Spleen (tissue), 11 donors: Measurements from ENCODE around the gene MAEA. TPM values are rescaled to one million over a fixed set of nuclear protein-coding genes. Genes with fewer than 3 reads are reported as not detected.

Experiments used
- DNase-seq: peaks from one replicate; pipeline ENCODE4 v3.0.0-alpha.2; 2020
- H3K27ac ChIP-seq, 8 donors: fragments of 200-600 bp; sonication (generic) in 7 of 8; 1 replicate in 4 of 8; 2 replicates in 4 of 8; pipeline versions ENCODE4 v1.5.0 to v1.8.0; 2016 to 2021; ENCODE audit warnings: inconsistent platforms in 4 of 8, mild to moderate bottlenecking in 4 of 8, moderate library complexity in 1 of 8
- H3K27me3 ChIP-seq, 7 donors: fragments of 200-600 bp; sonication (generic) in 6 of 7; replicated peaks in 1 of 7; 1 replicate in 4 of 7; 2 replicates in 3 of 7; pipeline versions ENCODE4 v1.5.0 to v1.8.0; 2016 to 2021; ENCODE audit warnings: inconsistent platforms in 3 of 7, mild to moderate bottlenecking in 1 of 7
- H3K36me3 ChIP-seq, 6 donors: fragments of 200-600 bp; sonication (generic) in 5 of 6; 1 replicate in 4 of 6; 2 replicates in 2 of 6; pipeline versions ENCODE4 v1.5.0 to v1.8.0; 2016 to 2021; ENCODE audit warnings: inconsistent platforms in 2 of 6
- H3K4me1 ChIP-seq, 6 donors: fragments of 200-600 bp; sonication (generic) in 5 of 6; 1 replicate in 3 of 6; 2 replicates in 3 of 6; pipeline versions ENCODE4 v1.5.0 to v1.8.0; 2016 to 2021; ENCODE audit warnings: inconsistent platforms in 3 of 6
- H3K4me3 ChIP-seq, 8 donors: fragments of 200-600 bp; sonication (generic) in 7 of 8; 1 replicate in 4 of 8; 2 replicates in 4 of 8; pipeline versions ENCODE4 v1.5.0 to v1.8.0; 2016 to 2021; ENCODE audit warnings: inconsistent platforms in 4 of 8, mild to moderate bottlenecking in 4 of 8, moderate library complexity in 2 of 8
- H3K9me3 ChIP-seq, 8 donors: fragments of 200-600 bp; sonication (generic) in 7 of 8; 1 replicate in 4 of 8; 2 replicates in 4 of 8; pipeline versions ENCODE4 v1.5.0 to v1.8.0; 2016 to 2021; ENCODE audit warnings: inconsistent platforms in 4 of 8
- POLR2A ChIP-seq, 3 donors: fragments of 450-650 bp; IDR thresholded peaks; one replicate each; pipeline ENCODE4 v1.5.1; 2017; ENCODE audit warnings: antibody characterized with exemption in 3 of 3, mild to moderate bottlenecking in 1 of 3
- POLR2AphosphoS5 ChIP-seq, 3 donors: sonication (generic); formaldehyde crosslinking; IDR thresholded peaks; one replicate each; pipeline ENCODE4 v1.5.1; 2017; ENCODE audit warnings: antibody characterized with exemption in 3 of 3
- WGBS, 5 donors: extraction: QIAGEN DNeasy Blood & Tissue Kit in 3 of 5; methylation state at CpG; one replicate each; pipeline versions ENCODE4 v1.1.5 to v1.1.7; 2013 to 2018; 5-methylcytosine and 5-hydroxymethylcytosine counted together
- intact Hi-C: fragments of 100-400 bp; cut with DNase I; formaldehyde crosslinking; loops from one replicate; pipeline ENCODE4 v1.15.0; 2023; ENCODE audit warnings: low total_unique reads
- polyA plus RNA-seq, 3 donors: library from polyadenylated mRNA; stranded (reverse); fragments of 200-250 nt; gene quantifications; one replicate each; pipeline ENCODE4 v1.2.1, GENCODE V29; 2013
- total RNA-seq, 7 donors: library from RNA; depleted of rRNA in 3 of 7; stranded (reverse); fragments of >200 nt in 3 of 7; fragmentation: NEBNext Ultra II Directional in 4 of 7; extraction: Animal tissue kit (Norgen Biotek cat#: 25700) in 4 of 7; gene quantifications; one replicate each; pipeline versions ENCODE4 v1.1.0 to v1.2.1, GENCODE V29; 2016 to 2021
- TF ChIP-seq, protein P1 (sequence below), 11 experiments: fragments of 200-600 bp in 7 of 11; fragments of 450-650 bp in 4 of 11; sonication (generic) in 4 of 11; IDR thresholded peaks in 8 of 11; conservative IDR thresholded peaks in 3 of 11; 1 replicate in 7 of 11; 2 replicates in 4 of 11; pipeline versions ENCODE4 v1.4.0 to v1.8.0; 2016 to 2021; ENCODE audit warnings: antibody characterized with exemption in 11 of 11, inconsistent platforms in 4 of 11, mild to moderate bottlenecking in 1 of 11
- donor health status: healthy with polysubstance abuse.
- donor health status: DM: no; HTN: no; CAD: no; lungs with moderate emphysema.
- donor health status: DM: no; HTN: no; CAD: no.
- donor health status: Bipolar disorder and iron deficiency.
- donor health status: healthy.
- donor health status: DM: no; HTN: no; CAD: no.
- donor health status: DM: yes; HTN: yes; CAD: no.

Gene MAEA
- total and polyA plus RNA-seq, 10 donors: 46.6 to 112 (median 80.1) TPM

DNA sequence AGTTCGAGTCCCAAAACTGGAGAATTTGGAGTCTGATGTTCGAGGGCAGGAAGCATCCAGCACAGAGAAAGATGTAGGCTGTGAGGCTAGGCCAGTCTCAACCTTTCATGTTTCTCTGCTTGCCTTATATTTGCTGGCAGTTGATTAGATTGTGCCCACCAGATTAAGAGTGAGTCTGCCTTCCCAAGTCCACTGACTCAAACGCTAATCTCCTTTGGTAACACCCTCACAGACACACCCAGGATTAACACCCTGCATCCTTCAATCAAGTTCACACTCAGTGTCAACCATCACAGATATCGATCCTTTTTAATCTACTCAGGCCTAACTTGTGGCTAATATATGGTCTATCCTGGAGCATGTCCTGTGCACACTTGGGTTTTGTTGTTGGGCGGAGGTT, 18.0 kb upstream of the MAEA start:
- Histone ChIP-seq H3K4me1 (peaks cover 0 to 25% (median 6%) of the 10 kb centered on the region in 6 donors), H3K27ac (no peak overlapping the region), H3K36me3 (no peaks in the 10 kb centered on the region), H3K4me3 (no peak overlapping the region), H3K27me3 (no peaks in the 10 kb centered on the region), H3K9me3 (peaks cover 0 to 16% (median 12%) of the 10 kb centered on the region in 8 donors)
- intact Hi-C loops: no loop called here
- WGBS, 5 donors: 93 to 97% (median 94%) methylated on average over 5 of the region's 5 CpGs
- no peak for DNase-seq
- TF ChIP-seq, protein P1, sequence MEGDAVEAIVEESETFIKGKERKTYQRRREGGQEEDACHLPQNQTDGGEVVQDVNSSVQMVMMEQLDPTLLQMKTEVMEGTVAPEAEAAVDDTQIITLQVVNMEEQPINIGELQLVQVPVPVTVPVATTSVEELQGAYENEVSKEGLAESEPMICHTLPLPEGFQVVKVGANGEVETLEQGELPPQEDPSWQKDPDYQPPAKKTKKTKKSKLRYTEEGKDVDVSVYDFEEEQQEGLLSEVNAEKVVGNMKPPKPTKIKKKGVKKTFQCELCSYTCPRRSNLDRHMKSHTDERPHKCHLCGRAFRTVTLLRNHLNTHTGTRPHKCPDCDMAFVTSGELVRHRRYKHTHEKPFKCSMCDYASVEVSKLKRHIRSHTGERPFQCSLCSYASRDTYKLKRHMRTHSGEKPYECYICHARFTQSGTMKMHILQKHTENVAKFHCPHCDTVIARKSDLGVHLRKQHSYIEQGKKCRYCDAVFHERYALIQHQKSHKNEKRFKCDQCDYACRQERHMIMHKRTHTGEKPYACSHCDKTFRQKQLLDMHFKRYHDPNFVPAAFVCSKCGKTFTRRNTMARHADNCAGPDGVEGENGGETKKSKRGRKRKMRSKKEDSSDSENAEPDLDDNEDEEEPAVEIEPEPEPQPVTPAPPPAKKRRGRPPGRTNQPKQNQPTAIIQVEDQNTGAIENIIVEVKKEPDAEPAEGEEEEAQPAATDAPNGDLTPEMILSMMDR (IDR thresholded peaks at IDR 0.05 in 8 of 11, conservative IDR thresholded peaks at IDR 0.05 in 3 of 11): no peak
- TF ChIP-seq POLR2AphosphoS5 (IDR thresholded peaks at IDR 0.05): no peak

DNA sequence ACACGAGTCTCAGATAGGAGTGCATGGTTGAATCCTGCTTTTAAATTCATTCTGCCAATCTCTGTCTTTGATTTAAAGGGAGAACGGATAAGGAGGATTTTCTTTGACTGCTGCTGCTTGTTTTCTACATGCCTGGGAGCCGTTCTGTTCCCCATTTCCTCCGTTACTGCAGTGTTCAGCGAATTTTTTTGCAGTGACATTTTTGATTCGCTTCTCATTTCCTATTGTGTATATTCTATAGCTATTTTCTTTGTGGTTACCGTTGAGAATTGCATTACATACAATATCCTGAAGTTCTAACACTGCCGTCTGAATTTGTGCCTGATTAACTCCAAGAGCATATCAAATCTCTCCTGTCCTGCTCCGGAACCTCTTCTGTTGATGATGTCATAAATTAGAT, 14.8 kb upstream of the MAEA start:
- Histone ChIP-seq H3K27me3 (no peaks in the 10 kb centered on the region), H3K9me3 (peaks cover 0 to 5% (median under 1%) of the 10 kb centered on the region in 8 donors), H3K4me3 (no peak overlapping the region), H3K27ac (peak overlapping the region in 2 of 8 donors; percentile 23 to 37), H3K36me3 (peaks cover 0 to 5% (median 0%) of the 10 kb centered on the region in 6 donors), H3K4me1 (peaks cover 0 to 4% (median 0%) of the 10 kb centered on the region in 6 donors)
- 67 to 77% (median 70%) methylated on average over 9 of the region's 9 CpGs for WGBS, 5 donors
- intact Hi-C loops: no loop called here
- no peak for TF ChIP-seq POLR2A (IDR thresholded peaks at IDR 0.05)
- no peak for TF ChIP-seq POLR2AphosphoS5 (IDR thresholded peaks at IDR 0.05)
- TF ChIP-seq, protein P1 (IDR thresholded peaks at IDR 0.05 in 8 of 11, conservative IDR thresholded peaks at IDR 0.05 in 3 of 11): no peak
- no peak for DNase-seq

DNA sequence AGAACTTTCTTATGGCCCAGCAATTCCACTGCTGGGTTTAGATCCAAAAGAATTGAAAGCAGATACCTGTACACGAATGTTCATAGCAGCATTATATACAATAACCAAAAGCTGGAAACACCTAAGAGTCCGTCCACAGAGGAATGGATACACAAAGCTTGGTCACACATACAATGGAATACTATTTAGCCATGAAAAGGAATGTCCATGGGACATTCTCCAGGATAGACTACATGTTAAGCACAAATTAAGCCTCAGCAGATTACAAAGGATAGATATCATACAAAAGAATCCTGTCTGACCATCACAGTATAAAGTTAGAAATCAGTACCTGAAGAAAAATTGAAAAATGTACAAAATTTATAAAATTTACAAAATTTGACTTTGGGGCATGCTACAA, 12.7 kb upstream of the MAEA start:
- H3K27ac ChIP-seq: no peak overlapping the region
- DNase-seq: no peak
- H3K9me3 ChIP-seq: no peaks in the 10 kb centered on the region
- H3K27me3 ChIP-seq: no peaks in the 10 kb centered on the region
- 88 to 95% (median 90%) methylated on average over 2 of the region's 2 CpGs for WGBS, 5 donors
- TF ChIP-seq POLR2A (IDR thresholded peaks at IDR 0.05) (no peak), POLR2AphosphoS5 (IDR thresholded peaks at IDR 0.05) (no peak)
- H3K36me3 ChIP-seq: peaks cover 0 to 5% (median 0%) of the 10 kb centered on the region in 6 donors
- intact Hi-C loops: no loop called here
- H3K4me3 ChIP-seq: no peak overlapping the region
- no peaks in the 10 kb centered on the region for H3K4me1 ChIP-seq

DNA sequence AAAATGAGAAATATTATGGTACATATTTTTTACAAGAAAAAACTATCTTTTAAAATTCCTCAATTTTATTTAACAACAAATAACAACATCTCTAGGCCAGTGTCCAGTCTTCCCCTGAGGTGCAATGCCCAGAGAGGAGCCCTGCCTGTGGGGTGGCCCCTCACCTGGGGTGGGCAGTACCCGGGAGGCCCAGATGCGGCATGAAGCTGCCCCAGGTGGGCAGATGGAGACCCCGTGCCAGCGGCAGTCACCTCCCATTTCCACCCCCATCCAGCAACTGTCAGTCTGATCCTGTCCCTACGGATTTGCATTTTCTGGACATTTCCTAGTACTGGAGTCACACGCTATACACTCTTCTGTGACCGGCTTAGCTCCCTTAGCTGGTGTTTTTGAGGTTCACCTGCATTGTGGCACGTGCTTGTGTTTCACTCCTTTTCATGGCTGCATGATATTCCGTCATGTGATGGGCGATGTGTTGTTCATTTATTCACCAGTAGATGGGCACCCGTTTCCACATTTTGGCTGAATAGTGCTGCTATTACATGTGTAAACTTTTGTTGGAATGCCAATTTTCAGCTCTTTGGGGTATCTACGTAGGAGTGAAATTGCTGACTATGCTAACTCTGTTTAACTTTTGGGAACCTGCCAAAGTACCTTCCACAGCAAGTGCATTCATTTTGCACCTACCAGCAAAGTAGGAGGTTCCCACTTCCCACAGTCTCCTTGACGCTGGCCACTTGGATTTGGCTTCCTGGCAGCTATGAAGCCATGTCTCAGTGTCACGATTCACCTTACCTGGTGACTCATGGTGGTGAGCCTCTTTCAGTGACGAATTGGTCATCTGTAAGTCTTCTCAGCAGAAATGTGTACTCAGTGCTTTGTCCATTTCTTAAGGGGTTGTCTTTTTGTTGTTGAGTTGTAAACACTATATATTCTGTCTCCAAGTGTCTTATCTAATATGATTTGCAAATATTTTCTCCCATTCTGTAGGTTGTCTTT, 11.7 kb upstream of the MAEA start:
- DNase-seq: peak; percentile 62

More for the DNA sequence above, 11.7 kb upstream of the MAEA start:
- Histone ChIP-seq H3K27ac (no peak overlapping the region), H3K4me1 (no peaks in the 10 kb centered on the region), H3K4me3 (no peak overlapping the region), H3K27me3 (no peaks in the 10 kb centered on the region), H3K36me3 (peaks cover 0 to 5% (median 0%) of the 10 kb centered on the region in 6 donors), H3K9me3 (no peaks in the 10 kb centered on the region)
- TF ChIP-seq, protein P1 (IDR thresholded peaks at IDR 0.05 in 8 of 11, conservative IDR thresholded peaks at IDR 0.05 in 3 of 11): peak in 3 of 11 experiments; percentile 20 to 29 (median 22)
- TF ChIP-seq POLR2AphosphoS5 (IDR thresholded peaks at IDR 0.05): no peak
- TF ChIP-seq POLR2A (IDR thresholded peaks at IDR 0.05): no peak
- 83 to 87% (median 85%) methylated on average over 14 to 15 of the region's 15 CpGs for WGBS, 5 donors
- intact Hi-C loops: no loop called here
